ENCODE results near the gene PCDHB7. TPM values are rescaled to one million over a fixed set of nuclear protein-coding genes. Genes with fewer than 3 reads are reported as not detected.
"Not testable (repeated sequence)": the region's sequence is repeated elsewhere in the genome, so short reads cannot be mapped to it uniquely, and the experiment has no call there.

The PCDHB7 gene
- total RNA-seq (2.1 TPM), polyA plus RNA-seq (ENCODE audit: insufficient read depth in 1 of 8, insufficient read length in 8 of 8, low replicate concordance in 1 of 8) (1 to 10 TPM; 2.5 to 3.2 (median 2.8) TPM)
- long read RNA-seq, donor 1, partial matches to known transcripts, result 0 of 1 reads
- long read RNA-seq, donor 1, other reads (novel, unspliced or antisense), result 0 of 1 reads
- long read RNA-seq, donor 2, partial matches to known transcripts, result 0 of 1 reads
- long read RNA-seq, donor 2, other reads (novel, unspliced or antisense), result 0 of 1 reads
- long read RNA-seq, donor 3, transcript PCDHB7-201 (1 exons, 3,765 nt), result major isoform, 7 of 7 reads
- long read RNA-seq, donor 3, partial matches to known transcripts, result 0 of 7 reads
- long read RNA-seq, donor 3, other reads (novel, unspliced or antisense), result 0 of 7 reads
- long read RNA-seq, donor 4, partial matches to known transcripts, result 0 of 2 reads
- long read RNA-seq, donor 4, other reads (novel, unspliced or antisense), result 0 of 2 reads
- long read RNA-seq, donor 5, transcript PCDHB7-201 (1 exons, 3,765 nt), result major isoform, 7 of 7 reads
- long read RNA-seq, donor 5, partial matches to known transcripts, result 0 of 7 reads
- long read RNA-seq, donor 5, other reads (novel, unspliced or antisense), result 0 of 7 reads
- long read RNA-seq, donor 6, transcript PCDHB7-201 (1 exons, 3,765 nt), result major isoform, 6 of 6 reads
- long read RNA-seq, donor 6, partial matches to known transcripts, result 0 of 6 reads
- long read RNA-seq, donor 6, other reads (novel, unspliced or antisense), result 0 of 6 reads
- long read RNA-seq, donor 7, partial matches to known transcripts, result 0 of 3 reads
- long read RNA-seq, donor 7, other reads (novel, unspliced or antisense), result 0 of 3 reads
- long read RNA-seq, donor 8, partial matches to known transcripts, result 0 of 1 reads
- long read RNA-seq, donor 8, other reads (novel, unspliced or antisense), result 0 of 1 reads
- long read RNA-seq, donor 9, partial matches to known transcripts, result 0 of 3 reads
- long read RNA-seq, donor 9, other reads (novel, unspliced or antisense), result 0 of 3 reads
- long read RNA-seq, donor 10, partial matches to known transcripts, result 0 of 4 reads
- long read RNA-seq, donor 10, other reads (novel, unspliced or antisense), result 0 of 4 reads
- long read RNA-seq, donor 11, partial matches to known transcripts, result 0 of 2 reads
- long read RNA-seq, donor 11, other reads (novel, unspliced or antisense), result 0 of 2 reads

DNA sequence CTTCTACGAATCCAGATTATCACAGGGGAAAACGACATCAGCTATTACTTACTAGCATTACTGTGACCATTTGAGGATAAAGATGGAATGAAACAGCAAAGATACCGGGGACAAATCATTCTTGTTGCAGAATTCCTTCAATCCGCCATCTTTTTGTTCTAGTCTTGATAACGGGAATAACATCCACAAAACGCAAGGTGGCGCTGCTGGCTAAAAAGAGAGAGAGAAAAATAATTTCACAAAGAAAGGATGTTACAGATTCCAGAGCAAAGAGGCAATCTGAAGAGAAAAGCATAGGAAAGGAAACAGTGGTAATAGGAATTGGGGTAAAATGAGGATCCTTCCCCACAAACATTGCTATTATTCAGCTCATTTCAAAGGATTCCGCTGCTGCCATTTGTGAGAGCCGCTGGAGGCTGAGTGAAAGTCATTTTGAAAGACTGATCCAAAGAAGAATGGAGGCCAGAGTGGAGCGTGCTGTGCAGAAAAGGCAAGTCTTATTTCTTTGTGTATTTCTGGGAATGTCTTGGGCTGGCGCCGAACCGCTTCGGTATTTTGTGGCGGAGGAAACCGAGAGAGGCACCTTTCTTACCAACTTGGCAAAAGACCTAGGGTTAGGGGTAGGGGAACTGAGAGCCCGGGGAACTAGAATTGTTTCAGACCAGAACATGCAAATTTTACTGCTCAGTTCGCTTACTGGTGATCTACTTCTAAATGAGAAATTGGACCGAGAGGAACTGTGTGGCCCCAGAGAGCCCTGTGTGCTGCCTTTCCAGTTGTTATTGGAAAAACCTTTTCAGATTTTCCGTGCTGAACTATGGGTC is at the start of gene PCDHB7:
Gene PCDHB7, plus strand, starts transcription at position 264 of the 824 bp plus-strand sequence. Its CDS starts 192 bp downstream, at position 456.
- H3K27me3 ChIP-seq (ENCODE audit: control insufficient read depth, insufficient read depth, low read length), result peaks cover 13% of the 10 kb centered on the region
- DNase-seq, result peak; percentile 40
- H3K4me1 ChIP-seq (ENCODE audit: control insufficient read depth, insufficient read depth, low read length), result no peaks in the 10 kb centered on the region
- H3K4me3 ChIP-seq (ENCODE audit: low read length), result peak within 1 kb of the TSS; percentile 14
- no peak within 1 kb of the TSS for H3K27ac ChIP-seq (ENCODE audit: low read length)
- no peaks in the 10 kb centered on the region for H3K36me3 ChIP-seq (ENCODE audit: control insufficient read depth, insufficient read depth, low read length)
- peaks cover 19% of the 10 kb centered on the region for H3K9me3 ChIP-seq (replicated peaks; ENCODE audit: control insufficient read depth, low read depth, low read length)
- WGBS (ENCODE audit: insufficient coverage), result 36% methylated on average over 12 of the region's 20 CpGs

GRCh38 chr5:141123396-141124135 is 48.9 kb upstream of the PCDHB7 start:
- H3K27me3 ChIP-seq (ENCODE audit: control insufficient read depth, insufficient read depth, low read length); H3K4me3 ChIP-seq (ENCODE audit: low read length); H3K4me1 ChIP-seq (ENCODE audit: control insufficient read depth, insufficient read depth, low read length); H3K36me3 ChIP-seq (ENCODE audit: control insufficient read depth, insufficient read depth, low read length); H3K27ac ChIP-seq (ENCODE audit: low read length); DNase-seq: not testable (repeated sequence)
- 31% methylated on average over 31 of the region's 73 CpGs for WGBS (ENCODE audit: insufficient coverage)
- peaks cover 13% of the 10 kb centered on the region for H3K9me3 ChIP-seq (replicated peaks; ENCODE audit: control insufficient read depth, low read depth, low read length)

DNA sequence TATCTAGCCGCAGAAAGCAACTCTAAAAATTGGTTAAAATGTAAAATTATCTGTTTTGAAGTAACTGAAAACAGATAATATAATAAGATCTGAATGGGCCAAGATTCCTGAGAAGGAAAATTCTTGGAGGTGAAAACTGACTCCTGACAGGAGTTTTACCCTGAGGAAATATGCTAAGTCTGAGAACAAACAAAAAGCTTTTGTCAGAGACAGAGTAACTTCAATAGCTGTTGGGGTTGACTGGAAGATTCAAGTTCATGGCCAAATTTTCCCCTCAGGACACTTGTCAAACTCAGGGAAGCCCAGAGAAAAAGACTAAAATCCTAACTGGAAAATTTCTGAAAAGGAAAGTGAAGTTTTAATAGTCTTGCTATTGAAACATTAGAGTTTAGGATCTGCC is 45.1 kb upstream of the PCDHB7 start:
- Histone ChIP-seq H3K27me3 (ENCODE audit: control insufficient read depth, insufficient read depth, low read length) (peaks cover 2% of the 10 kb centered on the region), H3K27ac (ENCODE audit: low read length) (no peak overlapping the region), H3K4me1 (ENCODE audit: control insufficient read depth, insufficient read depth, low read length) (no peaks in the 10 kb centered on the region), H3K36me3 (ENCODE audit: control insufficient read depth, insufficient read depth, low read length) (no peaks in the 10 kb centered on the region), H3K4me3 (ENCODE audit: low read length) (no peak overlapping the region), H3K9me3 (replicated peaks; ENCODE audit: control insufficient read depth, low read depth, low read length) (peaks cover 12% of the 10 kb centered on the region)
- no CpG with 5 or more reads among the region's 1 CpG for WGBS (ENCODE audit: insufficient coverage)
- DNase-seq, result no peak

- H3K27ac ChIP-seq (ENCODE audit: low read length), result no peak within 1 kb of the TSS
- H3K4me3 ChIP-seq (ENCODE audit: low read length), result peak within 1 kb of the TSS; percentile 29
- DNase-seq, result peak; percentile 10
- H3K27me3 ChIP-seq (ENCODE audit: control insufficient read depth, insufficient read depth, low read length), result peaks cover 6% of the 10 kb centered on the region
- no peaks in the 10 kb centered on the region for H3K36me3 ChIP-seq (ENCODE audit: control insufficient read depth, insufficient read depth, low read length)
- H3K4me1 ChIP-seq (ENCODE audit: control insufficient read depth, insufficient read depth, low read length), result no peaks in the 10 kb centered on the region
- WGBS (ENCODE audit: insufficient coverage), result 14% methylated on average over 21 of the region's 22 CpGs
- H3K9me3 ChIP-seq (replicated peaks; ENCODE audit: control insufficient read depth, low read depth, low read length), result peaks cover 36% of the 10 kb centered on the region
These were observed 37.3 kb upstream of the PCDHB7 start, which contains the start of gene PCDHB5 for GRCh38 chr5:141135030-141135717. Gene PCDHB5 (plus strand): TSS chr5:141135206. CDS start chr5:141135435, 229 bp downstream.

- H3K27ac ChIP-seq (ENCODE audit: low read length), result no peak overlapping the region
- H3K27me3 ChIP-seq (ENCODE audit: control insufficient read depth, insufficient read depth, low read length), result peaks cover 6% of the 10 kb centered on the region
- peaks cover 36% of the 10 kb centered on the region for H3K9me3 ChIP-seq (replicated peaks; ENCODE audit: control insufficient read depth, low read depth, low read length)
- peak overlapping the region; percentile 29 for H3K4me3 ChIP-seq (ENCODE audit: low read length)
- no peaks in the 10 kb centered on the region for H3K4me1 ChIP-seq (ENCODE audit: control insufficient read depth, insufficient read depth, low read length)
- no peak for DNase-seq
- no peaks in the 10 kb centered on the region for H3K36me3 ChIP-seq (ENCODE audit: control insufficient read depth, insufficient read depth, low read length)
- 37% methylated on average over 14 of the region's 19 CpGs for WGBS (ENCODE audit: insufficient coverage)
These were observed 36.7 kb upstream of the PCDHB7 start for GRCh38 chr5:141135718-141136266.

- peaks cover 36% of the 10 kb centered on the region for H3K9me3 ChIP-seq (replicated peaks; ENCODE audit: control insufficient read depth, low read depth, low read length)
- not testable (repeated sequence) for H3K36me3 ChIP-seq (ENCODE audit: control insufficient read depth, insufficient read depth, low read length); H3K27ac ChIP-seq (ENCODE audit: low read length); H3K4me1 ChIP-seq (ENCODE audit: control insufficient read depth, insufficient read depth, low read length); H3K4me3 ChIP-seq (ENCODE audit: low read length); DNase-seq; H3K27me3 ChIP-seq (ENCODE audit: control insufficient read depth, insufficient read depth, low read length)
- 47% methylated on average over 22 of the region's 34 CpGs for WGBS (ENCODE audit: insufficient coverage)
These were observed 35.1 kb upstream of the PCDHB7 start for GRCh38 chr5:141137346-141137745.

GRCh38 chr5:141149812-141150211 is 22.6 kb upstream of the PCDHB7 start, which contains the start of gene PCDHB6:
Gene PCDHB6 (plus strand): TSS chr5:141150057. CDS start chr5:141150258, 201 bp downstream.
- DNase-seq, result peak; percentile 11
- H3K4me1 ChIP-seq (ENCODE audit: control insufficient read depth, insufficient read depth, low read length), result no peaks in the 10 kb centered on the region
- no peak within 1 kb of the TSS for H3K27ac ChIP-seq (ENCODE audit: low read length)
- H3K4me3 ChIP-seq (ENCODE audit: low read length), result no peak within 1 kb of the TSS
- H3K36me3 ChIP-seq (ENCODE audit: control insufficient read depth, insufficient read depth, low read length), result no peaks in the 10 kb centered on the region
- peaks cover 9% of the 10 kb centered on the region for H3K27me3 ChIP-seq (ENCODE audit: control insufficient read depth, insufficient read depth, low read length)
- H3K9me3 ChIP-seq (replicated peaks; ENCODE audit: control insufficient read depth, low read depth, low read length), result peaks cover 23% of the 10 kb centered on the region
- WGBS (ENCODE audit: insufficient coverage), result 10% methylated on average over 12 of the region's 18 CpGs

DNA sequence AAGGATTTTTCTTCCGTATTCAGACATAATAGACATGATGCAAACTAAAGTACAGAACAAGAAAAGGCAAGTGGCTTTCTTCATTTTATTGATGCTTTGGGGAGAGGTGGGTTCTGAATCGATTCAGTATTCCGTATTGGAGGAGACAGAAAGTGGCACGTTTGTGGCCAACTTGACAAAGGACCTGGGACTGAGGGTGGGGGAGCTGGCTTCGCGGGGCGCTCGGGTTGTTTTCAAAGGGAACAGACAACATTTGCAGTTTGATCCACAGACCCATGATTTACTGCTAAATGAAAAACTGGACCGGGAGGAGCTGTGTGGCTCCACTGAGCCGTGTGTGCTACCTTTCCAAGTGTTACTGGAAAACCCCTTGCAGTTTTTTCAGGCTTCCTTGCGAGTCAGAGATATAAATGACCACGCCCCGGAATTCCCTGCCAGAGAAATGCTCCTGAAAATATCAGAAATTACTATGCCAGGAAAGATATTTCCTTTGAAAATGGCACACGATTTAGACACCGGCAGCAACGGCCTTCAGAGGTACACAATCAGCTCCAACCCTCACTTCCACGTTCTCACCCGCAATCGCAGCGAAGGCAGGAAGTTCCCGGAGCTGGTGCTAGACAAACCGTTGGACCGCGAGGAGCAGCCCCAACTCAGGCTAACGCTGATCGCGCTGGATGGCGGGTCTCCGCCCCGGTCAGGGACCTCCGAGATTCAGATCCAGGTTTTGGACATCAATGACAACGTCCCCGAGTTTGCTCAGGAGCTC is 22.0 kb upstream of the PCDHB7 start:
- H3K4me1 ChIP-seq (ENCODE audit: control insufficient read depth, insufficient read depth, low read length), result no peaks in the 10 kb centered on the region
- no peaks in the 10 kb centered on the region for H3K36me3 ChIP-seq (ENCODE audit: control insufficient read depth, insufficient read depth, low read length)
- 34% methylated on average over 28 of the region's 33 CpGs for WGBS (ENCODE audit: insufficient coverage)
- no peak overlapping the region for H3K27ac ChIP-seq (ENCODE audit: low read length)
- no peak for DNase-seq
- H3K9me3 ChIP-seq (replicated peaks; ENCODE audit: control insufficient read depth, low read depth, low read length), result peaks cover 24% of the 10 kb centered on the region
- peaks cover 9% of the 10 kb centered on the region for H3K27me3 ChIP-seq (ENCODE audit: control insufficient read depth, insufficient read depth, low read length)
- no peak overlapping the region for H3K4me3 ChIP-seq (ENCODE audit: low read length)
